ENCODE data around the gene MT1E. TPM values are rescaled to one million over a fixed set of nuclear protein-coding genes. Genes with fewer than 3 reads are reported as not detected.

The MT1E gene
- total and polyA plus RNA-seq, 10 donors = 2.5 to 49.6 (median 27.0) TPM

- peaks cover 5 to 77% (median 63%) of the 10 kb centered on the region in 7 donors for H3K27me3 ChIP-seq (replicated peaks in 1 of 7)
These were observed 8.0 kb downstream of the MT1E start for GRCh38 chr16:56633535-56633934.

GRCh38 chr16:56634715-56635440 is 9.3 kb downstream of the MT1E start:
- H3K4me1 ChIP-seq = peaks cover 14 to 58% (median 38%) of the 10 kb centered on the region in 6 donors
- H3K9me3 ChIP-seq = no peaks in the 10 kb centered on the region
- no peak for DNase-seq
- no peak overlapping the region for H3K27ac ChIP-seq
- TF ChIP-seq CTCF (IDR thresholded peaks at IDR 0.05 in 8 of 11, conservative IDR thresholded peaks at IDR 0.05 in 3 of 11) (no peak), POLR2AphosphoS5 (IDR thresholded peaks at IDR 0.05) (peak in 1 of 3 donors; percentile 49)
- peak overlapping the region in 6 of 8 donors; percentile 8 to 53 (median 22) for H3K4me3 ChIP-seq
- WGBS, 5 donors = 9 to 16% (median 14%) methylated on average over 47 of the region's 47 CpGs
- H3K36me3 ChIP-seq = no peaks in the 10 kb centered on the region
- peaks cover 5 to 91% (median 75%) of the 10 kb centered on the region in 7 donors for H3K27me3 ChIP-seq (replicated peaks in 1 of 7)
- intact Hi-C loops (cut with DNase I; ENCODE audit: low total_unique reads) = no loop called here

More at GRCh38 chr16:56633535-56633934, 8.0 kb downstream of the MT1E start:
- no peaks in the 10 kb centered on the region for H3K36me3 ChIP-seq
- peaks cover 12 to 64% (median 40%) of the 10 kb centered on the region in 6 donors for H3K4me1 ChIP-seq
- no peak for TF ChIP-seq POLR2AphosphoS5 (IDR thresholded peaks at IDR 0.05)
- no peak for TF ChIP-seq CTCF (IDR thresholded peaks at IDR 0.05 in 8 of 11, conservative IDR thresholded peaks at IDR 0.05 in 3 of 11)
- no peak for TF ChIP-seq POLR2A (IDR thresholded peaks at IDR 0.05)
- 36 to 72% (median 50%) methylated on average over 7 of the region's 7 CpGs for WGBS, 5 donors
- H3K4me3 ChIP-seq = peak overlapping the region in 2 of 8 donors; percentile 52 to 65
- H3K9me3 ChIP-seq = no peaks in the 10 kb centered on the region
- intact Hi-C loops (cut with DNase I; ENCODE audit: low total_unique reads) = no loop called here
- no peak for DNase-seq
- no peak overlapping the region for H3K27ac ChIP-seq

GRCh38 chr16:56635441-56635967 is 9.9 kb downstream of the MT1E start:
- H3K4me3 ChIP-seq = peak overlapping the region in 6 of 8 donors; percentile 8 to 53 (median 18)
- DNase-seq = no peak
- WGBS, 5 donors = 3 to 21% (median 5%) methylated on average over 24 to 40 of the region's 40 CpGs
- TF ChIP-seq POLR2A (IDR thresholded peaks at IDR 0.05) (no peak), POLR2AphosphoS5 (IDR thresholded peaks at IDR 0.05) (peak in 1 of 3 donors; percentile 27)
- H3K36me3 ChIP-seq = no peaks in the 10 kb centered on the region
- peaks cover 5 to 97% (median 75%) of the 10 kb centered on the region in 7 donors for H3K27me3 ChIP-seq (replicated peaks in 1 of 7)
- intact Hi-C loops (cut with DNase I; ENCODE audit: low total_unique reads) = no loop called here
- no peak overlapping the region for H3K27ac ChIP-seq
- peaks cover 14 to 52% (median 36%) of the 10 kb centered on the region in 6 donors for H3K4me1 ChIP-seq
- no peaks in the 10 kb centered on the region for H3K9me3 ChIP-seq

- Histone ChIP-seq H3K27me3 (replicated peaks in 1 of 7) (peaks cover 5 to 98% (median 74%) of the 10 kb centered on the region in 7 donors), H3K27ac (no peak overlapping the region), H3K36me3 (no peaks in the 10 kb centered on the region), H3K4me1 (peaks cover 14 to 44% (median 33%) of the 10 kb centered on the region in 6 donors), H3K9me3 (no peaks in the 10 kb centered on the region), H3K4me3 (no peak overlapping the region)
- intact Hi-C loops (cut with DNase I; ENCODE audit: low total_unique reads) = no loop called here
- WGBS, 5 donors = 29 to 49% (median 35%) methylated on average over 9 of the region's 9 CpGs
- no peak for DNase-seq
- no peak for TF ChIP-seq CTCF (IDR thresholded peaks at IDR 0.05 in 8 of 11, conservative IDR thresholded peaks at IDR 0.05 in 3 of 11)
- TF ChIP-seq POLR2AphosphoS5 (IDR thresholded peaks at IDR 0.05) = no peak
- TF ChIP-seq POLR2A (IDR thresholded peaks at IDR 0.05) = no peak
These were observed 11.2 kb downstream of the MT1E start for GRCh38 chr16:56636616-56637413.
